Body of pancreas (tissue), 4 donors: ENCODE results near the gene WNT11.

Source experiments
- CTCF ChIP-seq, 7 experiments: fragments of 450-650 bp in 4 of 7; fragments of 200-600 bp in 3 of 7; sonication (generic) in 3 of 7; IDR thresholded peaks; one replicate each; pipeline ENCODE4 v1.5.1; 2016 to 2019; ENCODE audit warnings: antibody characterized with exemption in 7 of 7
- POLR2A ChIP-seq, 3 donors: fragments of 450-650 bp; IDR thresholded peaks; one replicate each; pipeline ENCODE4 v1.6.1; 2016; ENCODE audit warnings: antibody characterized with exemption in 3 of 3, mild to moderate bottlenecking in 2 of 3

GRCh38 chr11:76245720-76246119 is 39.4 kb upstream of the WNT11 start:
- TF ChIP-seq CTCF (IDR thresholded peaks at IDR 0.05), result no peak
- no peak for TF ChIP-seq POLR2A (IDR thresholded peaks at IDR 0.05)
